HG03565 (cell line): ENCODE results near the gene KRTAP12-2.
"Not testable (repeated sequence)": the region's sequence is repeated elsewhere in the genome, so short reads cannot be mapped to it uniquely, and the experiment has no call there.

Source experiments
- ATAC-seq: cut with Tn5 transposase; IDR thresholded peaks from one replicate; pipeline ENCODE4 v1.9.1; 2021; ENCODE audit warnings: mild to moderate bottlenecking, moderate library complexity; ENCODE audit not compliant: unreplicated experiment

Gene KRTAP12-2

GRCh38 chr21:44653656-44654575 lies 12.8 kb downstream of the KRTAP12-2 start:
- no peak for ATAC-seq

GRCh38 chr21:44653123-44653522 lies 13.6 kb downstream of the KRTAP12-2 start:
- no peak for ATAC-seq

- no peak for ATAC-seq
These were observed 15.6 kb downstream of the KRTAP12-2 start for GRCh38 chr21:44650973-44651675.

- ATAC-seq, result no peak
These were observed 16.3 kb downstream of the KRTAP12-2 start for GRCh38 chr21:44650265-44650972.

GRCh38 chr21:44649521-44650100 lies 17.1 kb downstream of the KRTAP12-2 start:
- ATAC-seq, result no peak

GRCh38 chr21:44648557-44649311 lies 18.0 kb downstream of the KRTAP12-2 start:
- ATAC-seq, result no peak

GRCh38 chr21:44647222-44647552 lies 19.5 kb downstream of the KRTAP12-2 start:
- no peak for ATAC-seq

GRCh38 chr21:44646366-44647221 lies 20.1 kb downstream of the KRTAP12-2 start, which contains the start of gene KRTAP10-11:
TSS of gene KRTAP10-11 (plus strand) at chr21:44646414. CDS start at chr21:44646459, 45 bp downstream.
- not testable (repeated sequence) for ATAC-seq

GRCh38 chr21:44644878-44645277 lies 21.8 kb downstream of the KRTAP12-2 start:
- ATAC-seq, result no peak

- ATAC-seq, result no peak
These were observed 22.9 kb downstream of the KRTAP12-2 start for GRCh38 chr21:44643741-44644310.

GRCh38 chr21:44640761-44641160 lies 26.0 kb downstream of the KRTAP12-2 start:
- no peak for ATAC-seq

- ATAC-seq, result no peak
These were observed 27.4 kb downstream of the KRTAP12-2 start for GRCh38 chr21:44639331-44639655.

- ATAC-seq, result not testable (repeated sequence)
These were observed 28.0 kb downstream of the KRTAP12-2 start for GRCh38 chr21:44638506-44639330.

GRCh38 chr21:44637851-44638348 lies 28.8 kb downstream of the KRTAP12-2 start:
- ATAC-seq, result not testable (repeated sequence)

- no peak for ATAC-seq
These were observed 29.5 kb downstream of the KRTAP12-2 start, which contains the start of gene KRTAP10-10 for GRCh38 chr21:44637018-44637850. TSS of gene KRTAP10-10 (plus strand) at chr21:44637356. CDS start at chr21:44637418, 62 bp downstream.

- no peak for ATAC-seq
These were observed 30.3 kb downstream of the KRTAP12-2 start for GRCh38 chr21:44636209-44637017.
